ENCODE measurements around the gene HMCN2.

Gene HMCN2

DNA sequence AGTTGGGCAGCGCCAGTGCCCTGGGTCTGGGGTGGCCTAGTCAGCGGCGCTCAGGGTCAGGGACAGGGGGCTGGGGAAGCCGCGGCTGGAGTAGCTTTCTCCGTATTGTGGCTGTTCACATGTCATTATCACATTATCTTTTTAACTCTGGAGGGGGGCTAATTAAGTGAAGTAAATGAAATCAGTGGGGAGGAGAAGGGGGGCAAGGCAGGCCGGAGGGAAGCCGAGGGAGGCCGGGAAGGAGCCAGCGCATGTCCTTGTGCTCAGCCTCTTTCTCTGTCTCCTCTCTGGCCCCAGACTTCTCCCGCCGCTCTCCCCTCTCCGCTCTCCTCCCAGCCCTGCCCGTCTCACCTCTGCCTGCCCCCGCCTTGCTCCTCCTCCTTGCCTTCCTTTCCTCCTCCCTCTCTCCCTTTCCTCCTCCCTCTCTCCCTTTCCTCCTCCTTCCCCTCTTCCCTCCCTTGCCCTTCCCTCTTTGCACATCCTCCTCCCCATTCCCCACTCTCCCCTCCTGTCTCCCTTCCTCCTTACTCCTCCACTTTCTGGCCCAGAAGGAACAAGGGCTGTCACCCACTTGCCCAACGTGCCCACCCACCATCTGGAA, 217.9 kb downstream of the HMCN2 start:
- FAIRE-seq (no peak), DNase-seq (ENCODE audit: low spot score) (no peak)
